HK-2 (cell line): ENCODE measurements around the gene RSPO1.

Experiments
- DNase-seq: peaks from one replicate; pipeline ENCODE4 v3.0.0-alpha.2; 2018; ENCODE audit not compliant: unreplicated experiment

Gene RSPO1

GRCh38 chr1:37564892-37565291 is 69.8 kb downstream of the RSPO1 start:
- no peak for DNase-seq

- no peak for DNase-seq
Measured at GRCh38 chr1:37562984-37563383, 71.7 kb downstream of the RSPO1 start.
